CD4-positive, alpha-beta T cell treated with Interleukin-1 beta for 1 hour (primary cell): ENCODE data around the gene NR2F6.
A peak's percentile ranks its signal among the peaks of the same experiment; 100 is the strongest.
"Not testable (repeated sequence)": the region's sequence is repeated elsewhere in the genome, so short reads cannot be mapped to it uniquely, and the experiment has no call there.

ENCODE experiments used
- DNase-seq, 2 donors: peaks; one replicate each; pipeline ENCODE4 v3.0.0-alpha.2; 2020 to 2022

NR2F6 gene

GRCh38 chr19:17210296-17210695 is 35.4 kb downstream of the NR2F6 start:
- DNase-seq: no peak

- DNase-seq: peak; percentile 42 to 51
Measured at GRCh38 chr19:17209126-17210036, 36.3 kb downstream of the NR2F6 start.

- DNase-seq: no peak
Measured at GRCh38 chr19:17206736-17207581, 38.8 kb downstream of the NR2F6 start.

GRCh38 chr19:17205237-17206140 is 40.2 kb downstream of the NR2F6 start:
- DNase-seq: peak; percentile 64 to 65

- DNase-seq: no peak
Measured at GRCh38 chr19:17202713-17203112, 43.0 kb downstream of the NR2F6 start.

GRCh38 chr19:17202249-17202648 is 43.5 kb downstream of the NR2F6 start:
- DNase-seq: no peak

GRCh38 chr19:17200408-17201079 is 45.2 kb downstream of the NR2F6 start:
- no peak for DNase-seq

GRCh38 chr19:17197666-17198065 is 48.1 kb downstream of the NR2F6 start:
- DNase-seq: no peak

GRCh38 chr19:17196610-17197009 is 49.1 kb downstream of the NR2F6 start:
- DNase-seq: no peak

- DNase-seq: no peak
Measured at GRCh38 chr19:17195106-17195505, 50.6 kb downstream of the NR2F6 start.

- no peak for DNase-seq
Measured at GRCh38 chr19:17194608-17195007, 51.1 kb downstream of the NR2F6 start.

GRCh38 chr19:17192751-17193150 is 53.0 kb downstream of the NR2F6 start:
- no peak for DNase-seq

- not testable (repeated sequence) for DNase-seq
Measured at GRCh38 chr19:17191736-17192135, 54.0 kb downstream of the NR2F6 start.

- DNase-seq: no peak
Measured at GRCh38 chr19:17185590-17185989, 60.1 kb downstream of the NR2F6 start.

- DNase-seq: peak; percentile 55 to 64
Measured at GRCh38 chr19:17184371-17184841, 61.3 kb downstream of the NR2F6 start.

GRCh38 chr19:17183858-17184321 is 61.8 kb downstream of the NR2F6 start:
- DNase-seq: peak in 1 of 2 donors; percentile 28

GRCh38 chr19:17183271-17183761 is 62.4 kb downstream of the NR2F6 start:
- DNase-seq: peak in 1 of 2 donors; percentile 16
